DMS53 (cell line): ENCODE results near the gene GABRA5.

Experiments
- DNase-seq: peaks from one replicate; lab custom pipeline; 2025; lab: John Stamatoyannopoulos, UW

The GABRA5 gene

DNA sequence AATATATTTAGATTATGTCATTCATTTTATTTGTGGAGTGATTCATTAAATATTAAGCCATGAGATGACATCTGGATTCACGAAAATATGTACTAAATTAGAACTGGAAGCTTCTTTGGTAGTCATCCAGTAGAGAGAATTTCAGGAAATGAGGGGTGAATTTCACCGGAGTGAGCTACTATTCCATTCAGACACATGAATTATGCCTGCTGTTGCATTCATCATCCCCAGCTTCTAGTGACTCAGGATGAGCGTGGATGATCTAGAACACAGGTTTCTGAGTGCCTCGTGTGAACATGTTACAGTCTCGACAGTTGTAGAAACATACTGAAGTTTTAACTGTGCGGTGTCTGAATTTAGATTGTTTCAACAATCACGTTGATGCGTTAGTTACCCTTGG, 61.2 kb downstream of the GABRA5 start:
- no peak for DNase-seq

DNA sequence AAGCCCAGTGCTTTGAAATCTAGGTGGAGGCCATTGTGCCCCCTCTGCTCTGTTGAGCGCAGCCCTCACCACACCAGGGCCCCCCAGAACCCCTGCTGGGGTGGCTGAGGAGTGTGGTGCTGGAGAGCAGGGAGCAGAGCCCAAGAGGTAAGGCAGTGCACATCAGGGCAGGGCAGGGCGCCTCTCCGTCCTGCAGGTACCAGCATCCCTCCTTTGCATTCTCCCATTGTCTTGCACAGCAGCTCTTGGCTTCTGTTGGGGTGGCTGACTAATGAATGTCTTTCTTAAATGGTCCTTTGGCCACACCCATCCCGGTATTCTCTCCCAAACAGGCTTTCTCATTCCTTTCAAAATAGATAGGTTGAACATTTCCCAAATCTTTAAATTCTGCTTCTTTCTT, 62.7 kb downstream of the GABRA5 start:
- DNase-seq: no peak

DNA sequence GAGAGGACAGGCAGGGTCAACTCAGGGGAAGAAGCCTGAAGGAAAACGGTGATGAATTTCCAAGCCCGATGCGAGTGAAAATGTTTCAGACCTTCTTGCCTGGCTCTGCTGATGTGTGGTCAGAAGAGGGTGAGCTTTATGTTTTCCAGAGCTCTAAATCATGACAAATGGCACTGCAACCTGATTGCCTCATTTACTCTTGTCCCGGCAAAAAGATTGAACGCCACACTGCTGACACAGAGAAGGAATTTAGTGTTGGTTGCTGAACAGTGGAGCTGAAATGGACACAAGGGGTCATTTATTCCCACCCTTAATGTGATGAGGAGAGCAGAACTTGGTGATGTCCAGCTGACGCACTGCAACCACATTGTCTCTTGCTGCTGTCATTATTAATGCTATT, 68.0 kb downstream of the GABRA5 start:
- no peak for DNase-seq

DNA sequence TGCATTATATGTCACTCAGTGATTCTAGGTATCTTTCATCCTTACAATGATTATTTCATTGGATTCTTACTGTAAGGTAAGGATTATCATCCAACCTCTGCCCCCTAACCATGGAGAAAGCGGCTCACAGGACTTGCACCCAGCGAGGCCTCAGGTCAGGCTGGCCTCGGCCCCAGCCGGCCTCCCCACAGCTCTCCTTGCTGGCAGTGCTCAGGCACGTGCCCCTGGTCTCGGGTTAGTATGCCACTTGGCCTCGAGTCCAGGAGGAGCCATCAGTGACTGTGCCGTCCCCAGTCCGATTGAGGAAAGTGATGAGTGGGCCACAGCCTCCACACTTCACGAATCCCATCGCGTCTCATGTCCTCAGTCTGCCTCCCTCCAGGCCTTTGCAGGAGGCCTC, 68.5 kb downstream of the GABRA5 start:
- DNase-seq: no peak

DNA sequence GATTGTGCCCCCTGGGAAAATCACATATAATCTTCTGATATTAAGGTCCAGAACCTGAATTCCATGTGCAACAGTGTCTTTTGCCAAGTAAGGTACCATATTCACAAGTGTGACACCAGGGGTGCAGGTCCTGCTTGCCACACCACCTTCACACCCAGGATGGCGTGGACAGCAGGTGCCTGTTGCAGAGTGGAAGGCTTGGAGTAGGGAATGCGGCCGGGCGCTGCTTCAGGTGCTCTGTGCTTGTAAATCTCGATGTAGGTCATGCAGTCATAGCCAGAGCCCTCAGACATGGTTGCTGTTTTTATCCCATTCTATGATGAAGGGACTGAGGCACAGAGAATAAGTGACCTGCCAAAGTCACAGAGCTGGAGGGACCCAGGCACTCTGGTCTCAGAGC, 69.6 kb downstream of the GABRA5 start:
- DNase-seq: no peak

DNA sequence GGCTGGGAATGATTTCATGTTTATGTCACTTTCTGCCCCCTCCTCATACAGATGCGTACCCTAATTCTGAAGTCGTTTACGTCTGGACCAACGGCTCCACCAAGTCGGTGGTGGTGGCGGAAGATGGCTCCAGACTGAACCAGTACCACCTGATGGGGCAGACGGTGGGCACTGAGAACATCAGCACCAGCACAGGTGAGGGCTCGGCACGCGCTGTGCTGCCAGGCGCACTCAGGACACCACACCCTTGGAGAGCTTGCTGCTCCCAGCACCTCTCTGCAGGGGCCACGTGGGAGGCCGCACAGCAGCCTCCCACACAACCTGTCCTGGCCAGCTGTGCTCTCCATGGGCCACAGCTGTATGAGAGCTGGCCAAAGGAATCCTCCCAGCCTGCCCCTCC, 70.3 kb downstream of the GABRA5 start:
- no peak for DNase-seq

DNA sequence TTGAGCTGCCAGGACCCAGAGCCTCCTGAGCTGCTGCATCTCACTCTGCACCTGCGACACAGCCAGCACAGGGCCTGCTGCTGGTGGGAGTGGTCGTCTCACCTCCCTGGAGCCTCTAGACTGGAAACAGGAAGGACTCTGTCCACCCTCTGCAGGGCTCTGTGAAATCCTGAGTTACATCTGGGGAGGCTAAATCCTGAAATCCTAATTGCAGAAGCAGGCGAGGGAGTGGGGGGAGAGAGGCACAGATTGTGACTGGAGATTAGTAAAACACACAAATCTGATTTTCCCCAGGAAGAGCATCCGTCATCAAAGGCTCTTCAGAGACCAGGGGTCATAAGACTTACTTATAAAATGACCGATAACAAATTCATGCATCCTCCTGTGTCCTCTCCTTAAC, 72.5 kb downstream of the GABRA5 start:
- no peak for DNase-seq

DNA sequence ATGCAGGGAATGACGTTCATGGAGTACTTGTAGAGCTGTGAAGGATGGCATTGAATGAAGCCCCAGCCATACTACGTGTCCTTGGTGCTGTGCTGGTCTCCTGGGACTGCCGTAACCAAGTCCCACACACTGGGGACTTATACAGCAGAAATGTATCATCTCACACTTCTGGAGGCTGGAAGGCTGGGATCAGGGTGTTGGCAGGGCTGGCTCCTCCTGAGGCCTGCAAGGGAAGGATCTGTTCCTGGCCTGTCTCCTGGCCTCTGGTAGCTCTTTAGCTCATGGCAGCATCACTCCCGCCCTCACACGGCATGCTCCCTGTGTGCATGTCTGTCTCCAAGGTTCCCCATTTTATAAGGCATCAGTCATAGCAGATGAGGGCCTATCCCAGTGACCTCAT, 74.6 kb downstream of the GABRA5 start:
- DNase-seq: no peak

DNA sequence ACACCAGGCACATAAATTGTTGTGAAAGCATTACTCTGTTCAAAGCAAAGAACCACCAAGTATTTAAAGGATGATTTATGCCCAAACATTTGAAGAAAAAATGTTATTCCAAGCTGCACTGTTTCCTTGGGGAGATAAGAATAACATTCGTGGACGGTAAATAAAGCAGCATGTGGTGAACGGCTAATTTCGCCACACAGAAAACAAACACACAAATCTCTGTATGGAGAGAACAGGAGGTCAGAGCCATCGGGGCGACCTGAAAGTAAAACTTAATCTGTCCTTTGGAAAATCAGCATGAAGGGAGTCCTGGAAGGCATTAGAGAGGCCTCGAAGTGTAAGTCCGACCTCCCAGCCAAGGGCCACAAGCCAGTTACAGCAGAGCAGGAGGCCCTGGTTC, 77.0 kb downstream of the GABRA5 start:
- no peak for DNase-seq

DNA sequence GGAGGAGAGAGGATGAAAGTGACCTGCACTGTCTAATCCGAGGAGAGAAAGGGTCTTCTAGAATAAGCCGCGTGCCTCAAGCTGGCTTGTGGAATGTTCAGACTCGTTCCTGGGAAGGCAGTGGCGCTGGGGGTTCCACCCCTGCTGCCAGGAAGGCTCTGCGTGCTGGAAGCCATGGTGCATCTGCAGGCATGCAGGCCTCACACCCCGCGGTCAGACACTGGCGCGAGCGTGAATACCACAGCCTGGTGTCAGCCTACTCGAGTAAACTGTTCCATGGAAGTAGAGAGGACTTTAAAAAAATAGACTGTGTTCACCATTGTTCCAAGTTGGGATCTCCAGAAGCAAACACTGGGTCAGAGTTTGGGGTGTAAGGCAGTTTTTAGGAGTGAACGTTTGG, 78.2 kb downstream of the GABRA5 start:
- DNase-seq: no peak

DNA sequence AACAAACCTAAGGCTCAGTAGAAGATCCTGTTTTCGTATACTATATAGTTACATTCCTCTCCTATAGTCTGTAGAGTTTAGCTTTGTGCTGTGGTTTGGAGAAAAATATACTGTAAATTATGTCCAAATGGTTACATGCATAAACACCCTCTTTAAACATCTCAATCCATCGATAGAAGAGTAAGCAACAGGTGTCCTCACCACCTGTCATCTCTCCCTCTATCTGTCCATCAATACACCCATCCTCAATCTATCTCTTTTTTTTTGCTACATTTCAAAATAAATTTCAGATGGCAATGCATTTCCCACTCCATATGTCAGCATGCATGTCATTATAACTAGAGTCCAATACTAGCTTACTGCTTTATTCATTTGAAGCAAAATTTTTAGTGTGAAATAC, 83.1 kb downstream of the GABRA5 start:
- no peak for DNase-seq

DNA sequence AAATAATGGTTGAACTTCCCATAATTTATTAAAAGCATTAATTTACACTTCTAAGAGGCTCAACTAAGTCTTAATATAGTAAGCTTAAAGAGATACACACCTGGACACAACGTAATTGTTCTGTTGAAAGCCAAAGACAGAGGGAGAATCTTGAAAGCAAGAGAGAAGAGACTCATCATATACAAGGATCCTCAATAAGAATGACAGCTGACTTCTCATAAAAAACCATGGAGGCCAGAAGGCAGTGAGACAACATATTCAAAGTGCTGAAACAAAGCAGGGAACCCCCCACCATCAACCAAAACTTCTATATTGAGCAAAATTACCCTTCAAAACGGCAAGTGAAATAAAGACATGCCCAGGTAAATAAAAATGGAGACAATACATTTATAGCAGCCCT, 87.5 kb downstream of the GABRA5 start:
- no peak for DNase-seq

DNA sequence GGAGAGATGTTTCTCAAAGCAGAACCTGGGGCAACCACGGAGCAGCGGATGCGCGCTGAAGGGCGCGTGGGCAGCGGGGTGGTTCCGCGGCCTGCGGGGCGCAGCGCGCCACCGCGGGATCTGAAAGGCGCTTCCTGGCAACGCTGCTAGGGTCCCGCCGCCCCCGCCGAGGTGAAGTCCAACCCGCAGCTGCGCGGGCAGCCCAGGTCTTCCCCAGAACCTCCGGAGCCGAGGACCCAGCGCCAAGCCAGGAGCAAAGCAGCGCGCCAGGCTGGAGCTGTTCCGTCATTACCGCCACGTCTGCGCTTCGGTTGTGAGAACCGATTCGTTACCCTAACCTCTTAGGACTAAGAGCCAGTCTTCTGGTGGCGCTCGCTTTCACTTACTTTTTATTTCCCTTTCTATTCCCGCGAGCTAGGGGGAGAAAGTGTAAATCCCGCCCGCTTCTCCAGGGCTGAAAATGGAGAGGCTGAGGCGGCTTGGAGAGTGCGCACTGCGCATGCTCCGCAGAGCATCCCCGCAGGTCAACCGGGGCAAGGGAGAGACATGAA, 100.9 kb downstream of the GABRA5 start:
- peak; percentile 27 for DNase-seq

DNA sequence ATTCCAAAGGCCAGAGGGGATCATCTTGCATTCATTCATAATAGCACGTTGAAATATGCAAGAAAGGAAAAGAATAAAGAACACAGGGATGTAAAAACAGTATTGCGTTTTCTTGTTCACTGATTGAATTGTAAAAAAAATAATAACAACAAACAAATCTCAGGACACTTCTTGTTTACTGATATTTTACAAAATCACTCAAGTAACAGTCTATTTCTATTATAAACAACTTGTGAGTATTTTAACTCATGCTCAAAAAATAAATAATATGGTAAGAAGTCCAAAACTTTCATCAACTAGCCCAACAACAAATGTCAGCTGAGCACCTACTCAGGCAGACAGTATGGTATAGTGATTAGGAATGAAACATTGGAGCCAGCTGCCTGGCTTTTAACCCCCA, 101.9 kb downstream of the GABRA5 start:
- DNase-seq: no peak

DNA sequence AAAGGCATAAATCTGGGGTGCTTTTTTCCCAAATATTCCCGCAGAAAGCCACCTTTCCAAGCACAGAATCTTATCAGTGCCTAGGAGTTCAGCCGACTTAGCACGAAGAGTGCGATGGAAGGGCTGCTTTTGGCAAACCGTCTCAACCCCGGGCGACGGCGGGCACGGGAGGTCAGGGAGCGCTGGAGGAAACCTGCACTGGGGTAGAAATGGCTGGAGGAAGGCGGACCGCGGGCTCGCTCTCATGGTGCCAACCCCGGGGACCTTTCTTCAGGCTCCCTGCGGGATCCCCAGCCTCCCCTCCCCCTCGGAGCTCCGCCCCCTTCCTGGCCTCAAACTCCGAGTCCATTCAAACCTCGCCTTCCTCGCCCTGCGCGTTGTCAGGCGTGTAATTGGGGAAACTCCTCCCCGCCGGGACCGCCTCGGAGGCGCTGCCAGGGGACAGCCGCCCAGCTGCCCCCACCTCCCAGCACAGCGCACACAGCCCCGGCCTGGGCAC, 103.9 kb downstream of the GABRA5 start, which contains the start of gene GABRG3:
TSS of gene GABRG3 (plus strand) at position 470 of the 499 bp plus-strand sequence.
- peak; percentile 46 for DNase-seq

DNA sequence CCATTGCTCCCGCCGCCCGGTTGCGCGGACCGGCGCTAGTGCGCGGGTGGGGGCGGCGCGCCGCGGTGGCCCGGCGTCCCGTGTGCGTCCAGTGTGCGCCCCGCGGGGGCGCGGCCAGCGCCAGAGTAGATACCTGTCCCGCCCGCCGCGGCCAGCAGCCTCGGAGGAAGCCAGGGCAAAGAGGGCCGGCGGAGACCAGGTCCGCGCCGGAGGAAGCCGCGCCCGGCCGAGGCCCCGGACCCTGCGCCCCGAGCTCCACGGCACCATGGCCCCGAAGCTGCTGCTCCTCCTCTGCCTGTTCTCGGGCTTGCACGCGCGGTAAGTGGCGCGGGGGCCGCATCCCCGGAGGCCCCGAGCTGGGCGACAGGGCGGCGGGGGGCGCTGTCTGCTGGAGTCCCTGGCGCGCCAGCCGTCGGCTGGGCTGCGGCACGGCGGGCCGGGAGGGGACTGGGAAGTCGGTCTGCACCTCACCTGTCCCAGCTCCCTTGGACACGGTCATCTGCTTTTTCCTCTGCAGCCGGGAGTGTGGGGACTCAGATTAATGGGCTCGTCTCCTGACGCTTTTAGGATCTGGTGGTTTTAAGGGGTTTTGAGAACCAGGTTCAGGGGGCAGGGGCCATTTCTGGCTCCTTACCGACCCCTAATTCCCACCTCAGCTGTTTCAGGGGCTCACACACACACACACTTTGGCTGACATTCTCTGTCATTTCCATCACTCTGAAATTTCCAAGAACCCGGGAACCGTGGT, 104.6 kb downstream of the GABRA5 start:
- peak; percentile 53 for DNase-seq

DNA sequence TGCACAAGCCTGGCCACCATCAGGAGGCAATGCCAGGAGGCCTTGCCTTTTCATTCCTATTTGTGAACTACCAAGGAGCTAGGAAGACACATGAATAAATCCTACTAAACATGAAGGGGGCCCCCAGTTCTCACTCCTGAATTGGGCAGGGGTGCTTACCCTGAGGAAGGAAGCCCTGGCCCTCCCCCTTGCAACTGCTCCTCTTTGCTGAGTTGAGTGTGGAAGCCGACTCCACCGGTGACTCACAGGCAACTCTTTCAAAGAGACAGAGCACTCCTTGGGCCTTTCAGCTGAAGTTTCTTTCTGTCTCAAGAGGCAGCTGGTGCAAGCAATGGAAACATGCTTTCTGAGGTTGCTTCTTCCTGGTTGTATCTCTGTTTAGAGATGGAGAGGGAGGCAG, 105.8 kb downstream of the GABRA5 start:
- peak; percentile 15 for DNase-seq

DNA sequence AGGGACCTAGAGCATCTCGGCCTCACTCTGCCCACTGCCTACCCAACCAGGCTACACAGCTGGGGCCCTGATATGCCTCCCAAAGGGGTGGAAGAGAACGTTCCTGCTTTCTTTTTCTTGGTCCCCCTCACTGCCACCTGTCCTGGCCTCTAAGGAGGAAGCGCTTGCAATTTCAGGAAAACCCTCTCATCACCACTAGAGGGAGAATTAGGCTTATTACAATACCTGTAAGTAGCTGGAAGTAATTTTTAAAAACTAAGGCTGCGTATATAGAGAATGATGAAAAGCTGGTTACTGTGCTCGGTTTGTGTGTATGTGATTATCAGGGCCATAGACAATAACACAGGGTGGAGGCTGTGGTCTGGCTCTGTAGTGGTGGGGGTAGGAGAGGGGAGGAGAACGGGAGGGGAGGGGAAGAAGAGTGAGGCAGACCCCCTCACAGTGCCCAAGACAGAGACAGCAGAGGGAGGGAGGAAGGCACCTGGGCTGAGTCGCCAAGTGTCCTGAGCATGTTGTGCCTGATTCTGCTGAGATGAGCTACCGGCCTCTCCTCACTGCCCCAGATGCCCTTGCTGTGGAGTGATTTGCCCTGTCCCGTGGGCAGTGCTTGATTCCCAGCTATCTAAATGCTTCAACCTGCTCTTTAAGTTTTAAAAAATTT, 107.4 kb downstream of the GABRA5 start:
- DNase-seq: peak; percentile 70

DNA sequence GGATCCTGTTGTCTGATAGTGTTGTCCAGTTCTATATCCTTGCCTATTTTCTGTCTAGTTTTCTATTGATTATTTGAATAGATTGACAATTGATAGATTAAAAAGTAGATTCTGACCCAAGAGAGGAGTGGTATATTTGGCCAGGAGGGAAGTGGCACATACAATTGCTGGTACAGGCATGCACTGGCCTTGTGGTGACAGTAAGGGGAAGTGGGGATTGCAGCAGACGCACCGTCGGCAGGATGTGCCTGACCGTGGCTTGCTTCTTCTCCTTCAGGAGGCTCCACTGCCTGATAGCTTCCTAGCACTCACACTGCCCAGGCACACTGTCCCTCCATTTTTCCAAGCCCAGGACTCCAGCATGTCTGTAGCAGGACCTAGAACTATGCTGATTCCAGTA, 114.6 kb downstream of the GABRA5 start:
- no peak for DNase-seq

DNA sequence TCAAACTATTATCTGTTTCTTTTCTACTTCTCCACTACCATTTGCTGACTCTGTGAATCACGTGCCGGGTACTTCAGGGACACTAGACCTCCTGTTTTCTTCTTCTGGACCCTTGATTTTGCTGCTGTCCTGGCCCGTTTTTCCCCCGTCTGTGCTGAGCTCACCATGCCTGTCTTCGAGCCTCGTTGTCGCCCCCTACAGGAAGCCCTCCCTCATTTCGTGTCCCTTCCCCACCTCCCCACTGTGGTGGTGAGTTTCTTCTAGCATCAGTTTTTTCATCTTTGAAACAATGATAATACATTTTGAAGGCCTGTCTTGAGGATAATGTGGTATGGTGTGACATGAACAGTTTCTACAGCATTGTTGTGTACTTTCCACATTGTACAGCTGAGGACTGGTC, 117.0 kb downstream of the GABRA5 start:
- DNase-seq: peak; percentile 25

DNA sequence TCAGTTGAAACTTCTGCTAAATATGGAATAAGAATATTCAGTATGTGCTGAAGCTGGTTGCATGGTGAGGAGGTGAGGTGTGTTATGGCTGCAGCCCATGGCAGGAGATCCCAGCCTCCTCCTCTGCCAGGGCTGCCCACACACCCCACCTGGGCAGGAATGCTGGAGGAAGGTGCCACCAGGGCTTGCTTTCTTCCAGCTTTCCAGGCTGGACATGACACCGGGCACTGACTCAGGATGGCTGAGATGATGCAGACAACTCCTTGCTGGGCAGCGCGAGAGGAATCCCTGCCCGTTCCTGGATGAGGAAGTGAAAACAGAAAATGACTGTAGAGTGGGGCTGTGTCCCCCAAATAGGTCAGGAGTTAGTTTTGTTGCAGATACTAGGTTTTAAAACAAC, 118.2 kb downstream of the GABRA5 start:
- DNase-seq: no peak

DNA sequence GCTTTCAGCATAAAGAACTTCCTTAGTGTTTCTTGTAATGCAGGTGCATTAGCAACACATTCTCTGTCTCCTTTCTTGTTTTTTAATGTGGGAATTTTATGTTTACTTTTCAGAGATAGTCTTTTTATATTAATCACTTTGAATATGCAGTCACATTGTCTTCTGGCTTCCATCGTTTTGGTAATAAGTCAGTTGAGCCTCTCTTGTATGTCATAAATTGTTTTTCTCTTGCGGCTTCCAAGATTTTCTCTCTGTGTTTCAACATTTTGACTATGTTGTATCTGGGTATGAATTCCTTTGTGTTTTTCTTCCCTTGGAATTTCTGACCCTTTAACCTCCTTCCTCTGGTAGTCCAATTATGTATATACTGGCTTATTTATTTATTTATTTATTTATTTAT, 129.4 kb downstream of the GABRA5 start:
- DNase-seq: peak; percentile 2
